AG10803 (cell line): ENCODE results near the gene LAMA2.

Experiments
- DNase-seq: peaks from one replicate; pipeline ENCODE4 v3.0.0; 2010; ENCODE audit warnings: low read depth
- H3K4me3 ChIP-seq: 2 replicates; pipeline ENCODE4 v1.5.1; 2011; ENCODE audit warnings: mild to moderate bottlenecking, low read length, control low read depth
- TF ChIP-seq, protein P1 (sequence below): conservative IDR thresholded peaks from 2 replicates; pipeline ENCODE4 v1.5.1; 2011; ENCODE audit warnings: mild to moderate bottlenecking, low read length, control low read depth, inconsistent platforms

LAMA2 gene

DNA sequence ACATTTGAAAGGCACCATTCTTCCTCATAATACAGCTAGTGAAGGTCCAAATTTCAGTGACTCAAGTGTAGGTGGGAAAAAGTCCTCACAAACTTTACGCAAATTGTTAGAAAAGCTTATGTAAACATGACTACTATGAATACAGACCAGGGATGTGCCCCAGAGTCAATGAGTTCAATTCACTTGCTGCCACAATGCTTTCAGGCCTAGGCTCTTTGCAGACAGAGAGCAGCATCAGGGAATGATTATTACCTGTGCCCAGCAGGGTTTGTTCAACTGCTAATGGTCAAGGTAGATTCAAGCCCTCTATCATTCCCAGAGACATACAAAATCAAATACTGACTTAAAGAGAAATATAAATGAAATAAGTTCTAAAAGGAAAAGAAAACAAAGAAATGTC is 84.0 kb downstream of the LAMA2 start:
- no peak for DNase-seq
- H3K4me3 ChIP-seq: no peak overlapping the region
- TF ChIP-seq, protein P1, sequence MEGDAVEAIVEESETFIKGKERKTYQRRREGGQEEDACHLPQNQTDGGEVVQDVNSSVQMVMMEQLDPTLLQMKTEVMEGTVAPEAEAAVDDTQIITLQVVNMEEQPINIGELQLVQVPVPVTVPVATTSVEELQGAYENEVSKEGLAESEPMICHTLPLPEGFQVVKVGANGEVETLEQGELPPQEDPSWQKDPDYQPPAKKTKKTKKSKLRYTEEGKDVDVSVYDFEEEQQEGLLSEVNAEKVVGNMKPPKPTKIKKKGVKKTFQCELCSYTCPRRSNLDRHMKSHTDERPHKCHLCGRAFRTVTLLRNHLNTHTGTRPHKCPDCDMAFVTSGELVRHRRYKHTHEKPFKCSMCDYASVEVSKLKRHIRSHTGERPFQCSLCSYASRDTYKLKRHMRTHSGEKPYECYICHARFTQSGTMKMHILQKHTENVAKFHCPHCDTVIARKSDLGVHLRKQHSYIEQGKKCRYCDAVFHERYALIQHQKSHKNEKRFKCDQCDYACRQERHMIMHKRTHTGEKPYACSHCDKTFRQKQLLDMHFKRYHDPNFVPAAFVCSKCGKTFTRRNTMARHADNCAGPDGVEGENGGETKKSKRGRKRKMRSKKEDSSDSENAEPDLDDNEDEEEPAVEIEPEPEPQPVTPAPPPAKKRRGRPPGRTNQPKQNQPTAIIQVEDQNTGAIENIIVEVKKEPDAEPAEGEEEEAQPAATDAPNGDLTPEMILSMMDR: no peak

DNA sequence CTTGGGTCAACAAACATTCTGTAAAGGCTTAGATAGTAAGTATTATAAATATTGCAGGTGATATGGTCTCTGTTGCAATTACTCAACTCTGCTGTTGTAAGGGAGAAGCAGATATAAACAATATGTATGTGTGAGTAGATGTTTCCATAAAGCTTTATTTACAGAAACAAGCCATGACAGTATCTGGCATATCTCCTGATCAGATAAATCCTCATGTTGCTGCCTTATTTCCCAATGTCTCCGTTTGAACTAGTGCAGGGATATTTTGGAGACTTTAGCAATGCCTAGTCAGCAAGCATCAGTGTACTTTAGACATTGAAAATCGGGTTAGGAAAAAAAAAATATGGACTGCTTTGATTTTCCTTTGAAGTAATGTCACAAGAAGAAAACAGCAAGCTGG is 96.1 kb downstream of the LAMA2 start:
- TF ChIP-seq, protein P1: no peak
- DNase-seq: no peak
- H3K4me3 ChIP-seq: no peak overlapping the region

DNA sequence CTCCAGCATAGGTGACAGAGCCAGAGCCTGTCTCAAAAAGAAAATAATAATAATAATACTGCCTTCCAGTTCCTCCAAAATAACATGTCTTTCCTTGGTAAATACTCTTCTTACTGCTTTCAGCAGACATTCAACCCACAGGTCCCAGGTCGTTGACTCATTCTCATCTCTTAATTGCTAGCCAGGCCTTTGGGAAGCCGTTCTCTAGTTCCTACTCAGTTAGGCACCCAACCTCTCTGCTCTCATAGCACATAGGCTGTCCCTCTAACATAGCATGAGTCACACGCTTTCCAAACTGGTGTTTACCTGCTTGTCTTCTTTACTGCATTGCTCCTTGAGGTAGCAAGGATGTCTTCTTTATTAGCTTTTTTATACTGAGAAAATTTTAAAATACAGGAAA is 98.8 kb downstream of the LAMA2 start:
- TF ChIP-seq, protein P1: no peak
- no peak overlapping the region for H3K4me3 ChIP-seq
- no peak for DNase-seq

DNA sequence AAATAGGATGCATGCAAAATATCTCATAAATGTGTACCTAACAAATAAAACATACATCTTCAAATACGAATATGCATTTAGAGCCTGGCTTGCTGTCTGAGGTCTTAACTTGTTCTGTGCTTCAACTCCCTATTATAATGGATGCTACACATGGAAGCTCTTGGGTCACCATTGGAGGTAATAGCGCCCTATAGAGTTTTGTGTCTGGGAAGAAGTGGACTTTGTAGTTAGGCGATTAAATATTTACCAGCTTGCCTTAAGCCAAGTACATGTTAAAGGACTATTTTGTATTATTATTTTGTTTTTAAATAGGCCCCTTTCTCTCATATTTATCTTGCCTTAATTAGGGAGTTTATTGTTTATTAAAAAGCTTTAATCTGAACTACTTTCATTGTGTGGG is 107.4 kb downstream of the LAMA2 start:
- TF ChIP-seq, protein P1: no peak
- no peak overlapping the region for H3K4me3 ChIP-seq
- DNase-seq: no peak

DNA sequence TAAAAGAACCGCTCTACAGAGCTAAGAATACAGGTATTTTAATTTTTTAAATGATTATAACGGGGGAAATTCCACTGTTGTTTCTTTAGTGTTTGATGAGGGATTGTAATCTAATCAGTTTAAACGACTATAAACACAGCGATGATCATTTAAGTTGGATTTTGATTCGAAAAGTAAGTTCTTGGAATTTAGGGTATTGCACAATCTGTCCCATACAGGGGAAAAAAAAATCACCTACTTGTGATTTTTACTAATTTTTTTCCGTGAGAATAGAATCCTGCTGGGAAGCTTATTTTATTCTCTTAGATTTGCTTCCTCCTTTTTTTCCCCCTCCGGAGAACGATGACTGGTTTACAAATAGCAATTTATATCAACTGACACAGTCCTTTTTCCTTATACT is 108.0 kb downstream of the LAMA2 start:
- H3K4me3 ChIP-seq: no peak overlapping the region
- TF ChIP-seq, protein P1: no peak
- no peak for DNase-seq

DNA sequence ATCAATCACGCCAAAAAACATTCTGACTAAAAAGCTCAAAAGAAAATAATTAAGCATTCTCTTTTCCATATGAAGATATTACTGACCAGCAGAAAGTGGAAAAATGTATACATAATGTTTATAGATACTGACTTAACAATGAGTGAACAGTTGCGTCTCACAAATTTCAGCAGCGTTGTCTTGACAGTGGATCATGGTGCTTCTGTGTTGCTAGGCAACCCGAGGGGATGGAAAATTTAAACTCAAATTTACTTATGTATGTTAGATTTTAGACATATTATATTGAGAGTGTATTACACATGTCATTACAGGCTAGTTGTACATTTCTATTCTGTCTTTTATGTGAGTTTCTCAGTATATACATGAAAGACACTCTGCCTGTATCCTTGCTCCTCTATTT is 110.2 kb downstream of the LAMA2 start:
- DNase-seq: no peak
- TF ChIP-seq, protein P1: no peak
- no peak overlapping the region for H3K4me3 ChIP-seq

DNA sequence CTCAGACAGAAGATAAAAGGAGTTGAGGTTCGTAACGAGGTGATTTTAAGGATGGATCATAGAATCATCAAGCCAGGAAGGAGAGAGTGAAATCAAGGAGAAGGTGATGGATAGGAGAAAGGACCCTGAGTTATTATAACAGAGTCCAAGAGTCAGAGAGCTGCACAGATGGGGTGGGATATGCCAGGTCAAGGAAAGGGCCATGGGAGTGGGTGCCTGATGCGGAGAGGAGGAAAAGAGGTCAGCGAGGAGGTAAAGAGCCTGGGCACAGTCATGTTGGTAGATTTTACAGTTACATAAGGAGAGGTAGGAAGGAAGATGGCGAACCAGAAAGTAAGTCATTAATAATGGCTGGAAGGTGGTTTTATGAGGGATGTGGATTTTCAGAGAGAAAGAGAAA is 114.9 kb downstream of the LAMA2 start:
- no peak for DNase-seq
- no peak overlapping the region for H3K4me3 ChIP-seq
- TF ChIP-seq, protein P1: no peak
